Esophagus muscularis mucosa (tissue), 4 donors: ENCODE data around the gene MALAT1.

ENCODE experiments used
- EP300 ChIP-seq: sonication (generic); formaldehyde crosslinking; IDR thresholded peaks from one replicate; pipeline ENCODE4 v1.6.1; 2017; ENCODE audit warnings: antibody characterized with exemption
- POLR2A ChIP-seq: fragments of 450-650 bp; IDR thresholded peaks from one replicate; pipeline ENCODE4 v1.6.1; 2017; ENCODE audit warnings: antibody characterized with exemption, moderate library complexity, mild to moderate bottlenecking, low read depth
- TF ChIP-seq, protein P1 (sequence below), 3 experiments: fragments of 200-600 bp in 2 of 3; fragments of 450-650 bp in 1 of 3; sonication (generic) in 2 of 3; IDR thresholded peaks; one replicate each; pipeline ENCODE4 v1.5.1; 2017 to 2019; ENCODE audit warnings: antibody characterized with exemption in 3 of 3, mild to moderate bottlenecking in 2 of 3, moderate library complexity in 1 of 3

DNA sequence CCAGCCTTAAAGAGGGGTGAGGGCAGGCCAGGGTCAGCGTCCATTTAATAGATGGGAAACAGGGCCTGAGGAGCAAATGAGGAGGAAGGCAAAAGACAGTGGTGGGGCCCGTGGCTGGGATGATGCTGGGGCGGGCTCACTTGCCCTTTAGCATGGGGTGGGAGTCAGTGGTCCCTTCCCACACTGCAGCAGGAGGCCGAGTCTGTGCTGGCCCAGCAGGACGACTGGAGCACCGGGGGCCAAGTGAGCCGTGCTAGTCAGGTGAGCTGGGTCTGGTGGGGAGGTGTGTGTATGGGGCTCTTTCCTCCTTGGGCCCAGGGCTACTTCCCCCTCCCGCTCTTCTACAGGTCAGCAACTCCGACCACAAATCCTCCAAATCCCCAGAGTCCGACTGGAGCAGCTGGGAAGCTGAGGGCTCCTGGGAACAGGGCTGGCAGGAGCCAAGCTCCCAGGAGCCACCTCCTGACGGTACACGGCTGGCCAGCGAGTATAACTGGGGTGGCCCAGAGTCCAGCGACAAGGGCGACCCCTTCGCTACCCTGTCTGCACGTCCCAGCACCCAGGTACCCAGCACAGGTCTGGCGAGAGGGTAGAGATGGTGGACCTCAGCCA, 38.9 kb downstream of the MALAT1 start:
- TF ChIP-seq, protein P1, sequence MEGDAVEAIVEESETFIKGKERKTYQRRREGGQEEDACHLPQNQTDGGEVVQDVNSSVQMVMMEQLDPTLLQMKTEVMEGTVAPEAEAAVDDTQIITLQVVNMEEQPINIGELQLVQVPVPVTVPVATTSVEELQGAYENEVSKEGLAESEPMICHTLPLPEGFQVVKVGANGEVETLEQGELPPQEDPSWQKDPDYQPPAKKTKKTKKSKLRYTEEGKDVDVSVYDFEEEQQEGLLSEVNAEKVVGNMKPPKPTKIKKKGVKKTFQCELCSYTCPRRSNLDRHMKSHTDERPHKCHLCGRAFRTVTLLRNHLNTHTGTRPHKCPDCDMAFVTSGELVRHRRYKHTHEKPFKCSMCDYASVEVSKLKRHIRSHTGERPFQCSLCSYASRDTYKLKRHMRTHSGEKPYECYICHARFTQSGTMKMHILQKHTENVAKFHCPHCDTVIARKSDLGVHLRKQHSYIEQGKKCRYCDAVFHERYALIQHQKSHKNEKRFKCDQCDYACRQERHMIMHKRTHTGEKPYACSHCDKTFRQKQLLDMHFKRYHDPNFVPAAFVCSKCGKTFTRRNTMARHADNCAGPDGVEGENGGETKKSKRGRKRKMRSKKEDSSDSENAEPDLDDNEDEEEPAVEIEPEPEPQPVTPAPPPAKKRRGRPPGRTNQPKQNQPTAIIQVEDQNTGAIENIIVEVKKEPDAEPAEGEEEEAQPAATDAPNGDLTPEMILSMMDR (IDR thresholded peaks at IDR 0.05), result no peak
- TF ChIP-seq POLR2A (no peak), EP300 (no peak)
